ENCODE measurements around the gene ENTPD6.

GRCh38 chr20:25224941-25225340 lies 29.4 kb downstream of the ENTPD6 start:
- TF ChIP-seq CTCF (IDR thresholded peaks at IDR 0.05 in 8 of 11, conservative IDR thresholded peaks at IDR 0.05 in 3 of 11) (no peak), POLR2A (IDR thresholded peaks at IDR 0.05) (no peak), POLR2AphosphoS5 (IDR thresholded peaks at IDR 0.05) (no peak)

Data from spleen (tissue), 7 donors.